BJ (cell line): ENCODE results near the gene EIF2D. TPM values are rescaled to one million over a fixed set of nuclear protein-coding genes. Genes with fewer than 3 reads are reported as not detected.

Experiments used
- CTCF ChIA-PET: fragments of 350-600 bp; formaldehyde crosslinking; extraction: SDS; loops from one replicate; lab custom pipeline; 2021; ENCODE audit warnings: antibody characterized with exemption, inconsistent platforms; lab: Yijun Ruan, JAX
- POLR2A ChIA-PET: fragments of 300-600 bp; sonication (Branson Sonifier 250); formaldehyde crosslinking; extraction: SDS; loops from one replicate; lab custom pipeline; 2021; ENCODE audit warnings: antibody characterized with exemption; lab: Charles Lee
- DNase-seq: peaks from one replicate; pipeline ENCODE4 v3.0.0-alpha.2; 2011; ENCODE audit warnings: low read depth
- H3K27me3 ChIP-seq: 2 replicates; pipeline ENCODE4 v1.6.0; 2011; ENCODE audit warnings: low read length; ENCODE audit not compliant: control insufficient read depth, insufficient read depth
- H3K36me3 ChIP-seq: 2 replicates; pipeline ENCODE4 v1.5.1; 2011; ENCODE audit warnings: low read length; ENCODE audit not compliant: control insufficient read depth, insufficient read depth
- H3K4me3 ChIP-seq: 2 replicates; pipeline ENCODE4 v1.5.1; 2011; ENCODE audit warnings: low read depth, mild to moderate bottlenecking, control low read depth, low read length
- polyA minus RNA-seq: library from RNA; depleted of rRNA, polyadenylated mRNA; stranded (reverse); fragments of >200 nt; gene quantifications from 2 replicates; pipeline ENCODE4 v1.2.3, GENCODE V29; 2011; rRNA and poly(A)+ RNA removed
- polyA plus RNA-seq: library from polyadenylated mRNA; depleted of rRNA; stranded (reverse); fragments of >200 nt; gene quantifications from 2 replicates; pipeline ENCODE4 v1.2.3, GENCODE V29; 2011; rRNA removed
- TF ChIP-seq, protein P1 (sequence below): IDR thresholded peaks from 2 replicates; pipeline ENCODE4 v1.5.1; 2011; ENCODE audit warnings: low read depth, mild to moderate bottlenecking, control low read depth, inconsistent platforms, low read length, moderate library complexity; ENCODE audit not compliant: insufficient read depth

Gene EIF2D, protein sequence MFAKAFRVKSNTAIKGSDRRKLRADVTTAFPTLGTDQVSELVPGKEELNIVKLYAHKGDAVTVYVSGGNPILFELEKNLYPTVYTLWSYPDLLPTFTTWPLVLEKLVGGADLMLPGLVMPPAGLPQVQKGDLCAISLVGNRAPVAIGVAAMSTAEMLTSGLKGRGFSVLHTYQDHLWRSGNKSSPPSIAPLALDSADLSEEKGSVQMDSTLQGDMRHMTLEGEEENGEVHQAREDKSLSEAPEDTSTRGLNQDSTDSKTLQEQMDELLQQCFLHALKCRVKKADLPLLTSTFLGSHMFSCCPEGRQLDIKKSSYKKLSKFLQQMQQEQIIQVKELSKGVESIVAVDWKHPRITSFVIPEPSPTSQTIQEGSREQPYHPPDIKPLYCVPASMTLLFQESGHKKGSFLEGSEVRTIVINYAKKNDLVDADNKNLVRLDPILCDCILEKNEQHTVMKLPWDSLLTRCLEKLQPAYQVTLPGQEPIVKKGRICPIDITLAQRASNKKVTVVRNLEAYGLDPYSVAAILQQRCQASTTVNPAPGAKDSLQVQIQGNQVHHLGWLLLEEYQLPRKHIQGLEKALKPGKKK
- 88.7 and 97.4 TPM in 2 replicates for polyA plus RNA-seq
- 27.0 and 41.5 TPM in 2 replicates for polyA minus RNA-seq

DNA sequence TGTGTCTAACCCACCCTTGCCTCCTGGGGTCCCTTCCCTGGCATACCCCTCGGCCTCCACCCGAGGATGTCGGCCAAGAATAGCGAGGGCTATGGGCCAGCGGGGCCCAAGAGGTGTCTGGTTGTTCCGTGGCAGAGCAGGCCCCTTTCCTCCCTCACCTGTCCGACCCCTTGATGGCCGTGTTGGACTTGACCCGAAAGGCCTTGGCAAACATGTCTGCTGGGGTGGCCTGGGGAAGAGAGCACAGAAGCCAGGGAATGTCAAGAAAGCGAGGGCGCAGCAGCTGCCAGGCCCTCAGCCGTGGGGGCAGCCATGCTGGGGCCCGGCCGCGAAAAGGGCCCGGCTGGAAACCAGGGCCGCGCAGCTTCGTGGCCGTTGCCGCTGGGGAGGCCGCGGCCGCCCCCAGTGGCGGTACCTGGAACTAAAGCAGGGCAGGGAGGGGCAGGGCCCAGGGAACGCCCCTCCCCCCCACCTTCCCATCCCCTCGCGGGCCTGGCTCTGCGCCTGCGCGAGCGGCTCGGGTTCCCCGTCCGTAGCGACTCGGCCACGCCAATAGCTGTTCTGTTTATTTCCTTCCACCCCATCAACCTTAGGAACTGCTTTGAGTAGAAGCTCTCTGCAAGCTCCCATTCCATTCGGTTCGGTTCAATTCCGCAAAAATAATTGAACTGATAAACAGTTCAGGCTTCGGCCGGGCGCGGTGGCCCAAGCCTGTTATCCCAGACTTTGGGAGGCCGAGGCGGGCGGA, at the start of gene EIF2D:
Gene EIF2D, minus strand, starts transcription at position 337 of the 748 bp plus-strand sequence. Its CDS starts 123 bp downstream, at position 214.
- TF ChIP-seq, protein P1, sequence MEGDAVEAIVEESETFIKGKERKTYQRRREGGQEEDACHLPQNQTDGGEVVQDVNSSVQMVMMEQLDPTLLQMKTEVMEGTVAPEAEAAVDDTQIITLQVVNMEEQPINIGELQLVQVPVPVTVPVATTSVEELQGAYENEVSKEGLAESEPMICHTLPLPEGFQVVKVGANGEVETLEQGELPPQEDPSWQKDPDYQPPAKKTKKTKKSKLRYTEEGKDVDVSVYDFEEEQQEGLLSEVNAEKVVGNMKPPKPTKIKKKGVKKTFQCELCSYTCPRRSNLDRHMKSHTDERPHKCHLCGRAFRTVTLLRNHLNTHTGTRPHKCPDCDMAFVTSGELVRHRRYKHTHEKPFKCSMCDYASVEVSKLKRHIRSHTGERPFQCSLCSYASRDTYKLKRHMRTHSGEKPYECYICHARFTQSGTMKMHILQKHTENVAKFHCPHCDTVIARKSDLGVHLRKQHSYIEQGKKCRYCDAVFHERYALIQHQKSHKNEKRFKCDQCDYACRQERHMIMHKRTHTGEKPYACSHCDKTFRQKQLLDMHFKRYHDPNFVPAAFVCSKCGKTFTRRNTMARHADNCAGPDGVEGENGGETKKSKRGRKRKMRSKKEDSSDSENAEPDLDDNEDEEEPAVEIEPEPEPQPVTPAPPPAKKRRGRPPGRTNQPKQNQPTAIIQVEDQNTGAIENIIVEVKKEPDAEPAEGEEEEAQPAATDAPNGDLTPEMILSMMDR = peak; percentile 87
- no peak for DNase-seq
- peak within 1 kb of the TSS; percentile 82 for H3K4me3 ChIP-seq
- POLR2A ChIA-PET = interaction anchor here (0.5 to 0.7 kb wide), 6 partner anchors 19 to 109 kb away, joined by 4 to 7 read pairs (median 5); partner anchors contain the start of gene DYRK3
- H3K36me3 ChIP-seq = peaks cover 2% of the 10 kb centered on the region; the same call in 1 of the 2 replicates
- 0 out of 2 replicates have a peak, but pooled peaks cover 2% of the 10 kb centered on the region for H3K27me3 ChIP-seq
- CTCF ChIA-PET = interaction anchor here (0.6 to 5.5 kb wide), 23 partner anchors 9 to 777 kb away, joined by 3 to 43 read pairs (median 5); partner anchors contain the start of genes DYRK3 and IKBKE

DNA sequence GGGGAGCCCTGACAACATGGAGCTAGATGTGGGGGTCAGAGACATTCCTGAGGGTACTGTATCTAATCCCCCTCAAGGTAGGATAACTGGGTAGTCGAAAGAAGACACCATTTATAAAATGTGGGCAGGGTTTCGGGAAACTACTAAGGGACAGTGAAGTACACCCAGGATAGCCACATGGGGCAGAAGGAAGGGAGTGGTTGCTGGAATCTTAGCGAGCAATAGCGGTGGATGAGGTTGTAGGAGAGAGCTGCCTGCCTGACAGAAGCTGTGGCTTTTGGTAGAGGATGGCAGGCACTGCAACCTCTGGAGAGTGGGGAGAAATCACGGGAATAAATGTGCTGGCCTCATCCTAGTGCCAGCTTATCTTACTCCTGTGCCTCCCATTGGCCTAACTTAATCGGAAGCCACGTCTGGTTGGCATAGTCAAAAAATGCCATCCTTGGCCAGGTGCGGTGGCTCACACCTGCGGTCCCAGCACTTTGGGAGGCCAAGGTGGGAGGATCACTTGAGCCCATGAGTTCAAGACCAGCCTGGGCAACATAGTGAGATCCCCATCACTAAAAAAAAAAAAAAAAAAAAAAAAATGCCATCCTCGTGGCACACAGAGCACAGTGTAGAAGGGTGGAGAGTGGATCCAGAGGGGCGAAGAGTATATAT, 49.0 kb upstream of the EIF2D start:
- no peaks in the 10 kb centered on the region for H3K36me3 ChIP-seq
- DNase-seq = no peak
- TF ChIP-seq, protein P1 = no peak
- H3K27me3 ChIP-seq = peaks cover 13% of the 10 kb centered on the region
- ChIA-PET CTCF (interaction anchor here (0.9 to 6.3 kb wide), 7 partner anchors 12 to 180 kb away, joined by 3 to 130 read pairs (median 5); partner anchors contain the start of gene DYRK3), POLR2A (no interaction called here)
- no peak overlapping the region for H3K4me3 ChIP-seq

DNA sequence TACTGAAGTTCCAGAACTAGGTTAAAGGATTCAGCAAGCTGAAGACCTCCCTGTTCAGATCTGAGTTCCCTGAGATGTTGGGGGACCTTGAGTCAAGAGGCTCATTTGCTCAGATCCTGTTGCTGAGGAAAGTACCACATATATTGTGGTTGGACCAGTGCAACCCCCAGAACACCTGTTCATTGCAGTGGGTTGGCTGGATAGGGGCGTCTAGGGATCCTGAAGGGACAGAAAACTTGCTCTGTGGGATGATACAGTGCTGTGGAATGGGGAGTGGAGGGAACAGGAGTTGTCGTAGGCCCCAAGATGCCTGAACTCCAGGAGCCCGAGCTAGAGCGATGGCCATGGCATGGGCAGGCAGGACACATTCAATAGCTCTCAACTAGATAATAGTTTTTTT, 47.9 kb upstream of the EIF2D start:
- no peak overlapping the region for H3K4me3 ChIP-seq
- TF ChIP-seq, protein P1 = no peak
- no peak for DNase-seq
- no peaks in the 10 kb centered on the region for H3K36me3 ChIP-seq
- peaks cover 13% of the 10 kb centered on the region for H3K27me3 ChIP-seq
- POLR2A ChIA-PET = no interaction called here
- CTCF ChIA-PET = interaction anchor here (0.9 to 4.6 kb wide), 11 partner anchors 9 to 181 kb away, joined by 3 to 36 read pairs (median 5); partner anchors contain the start of gene DYRK3

DNA sequence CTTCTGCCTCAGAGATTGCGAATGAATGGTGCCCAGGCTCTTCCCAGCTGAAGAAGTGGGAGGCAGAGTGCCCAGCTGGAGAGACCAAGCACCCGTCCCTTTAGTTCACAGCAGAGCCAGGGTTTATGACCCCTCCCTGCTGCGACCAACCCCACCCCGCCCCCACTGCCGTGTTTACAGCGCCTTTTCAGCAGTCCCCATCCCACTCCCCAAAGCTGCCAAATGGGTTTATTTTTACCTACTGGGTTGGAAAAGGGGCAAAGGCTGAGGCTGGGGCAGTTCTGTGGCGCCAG, 46.7 kb upstream of the EIF2D start:
- POLR2A ChIA-PET = no interaction called here
- TF ChIP-seq, protein P1 = no peak
- Histone ChIP-seq H3K27me3 (peaks cover 12% of the 10 kb centered on the region), H3K36me3 (no peaks in the 10 kb centered on the region), H3K4me3 (no peak overlapping the region)
- CTCF ChIA-PET = interaction anchor here (1.0 to 4.6 kb wide), 17 partner anchors 10 to 266 kb away, joined by 3 to 36 read pairs (median 5); partner anchors contain the start of gene DYRK3
- no peak for DNase-seq
